K562 treated with DMSO at 1 percent for 12 hours (cell line): ENCODE measurements around the gene UTP15. TPM values are rescaled to one million over a fixed set of nuclear protein-coding genes. Genes with fewer than 3 reads are reported as not detected.

ENCODE experiments used
- total RNA-seq: library from RNA; unstranded; fragments of 300-600 nt; gene quantifications from 2 replicates; pipeline ENCODE4 v1.2.3, GENCODE V29; 2022; ENCODE audit not compliant: insufficient read depth

The UTP15 gene
- 3.0 and 10.9 TPM in 2 replicates for total RNA-seq

GRCh38 chr5:73565139-73565968 is at the start of gene UTP15, which contains the start of gene ANKRA2:
UTP15 (plus strand) TSS chr5:73565743; CDS start chr5:73567345, 1,602 bp downstream.
ANKRA2 (minus strand) TSS chr5:73565639; CDS start chr5:73562881, 2,758 bp downstream.

GRCh38 chr5:73625944-73626811 is 60.6 kb downstream of the UTP15 start, which contains the start of gene ARHGEF28:
ARHGEF28 (plus strand) TSS chr5:73626196; CDS start chr5:73684852, 58,656 bp downstream.

Other genes starting within 250 kb of the UTP15 start
- gene FOXD1, start 117.0 kb upstream of the UTP15 start, total RNA-seq = 0.91 TPM in 1 of 2 replicates, not detected in the other
- gene BTF3, start 67.3 kb upstream of the UTP15 start, total RNA-seq = 802 and 850 TPM in 2 replicates
- gene ANKRA2, start 104 bp upstream of the UTP15 start, total RNA-seq = 7.3 and 19.6 TPM in 2 replicates
- gene ARHGEF28, start 60.5 kb downstream of the UTP15 start, total RNA-seq = not detected in 2 replicates